ENCODE measurements around the gene SLC35C1. TPM values are rescaled to one million over a fixed set of nuclear protein-coding genes. Genes with fewer than 3 reads are reported as not detected.
"Not testable (repeated sequence)": the region's sequence is repeated elsewhere in the genome, so short reads cannot be mapped to it uniquely, and the experiment has no call there.

The SLC35C1 gene
- total RNA-seq, 1 donor from 2014 or later = 24.7 TPM

GRCh38 chr11:45832811-45833441 is 28.0 kb downstream of the SLC35C1 start:
- no peak for TF ChIP-seq CTCF (IDR thresholded peaks at IDR 0.05)
- H3K4me1 ChIP-seq = no peaks in the 10 kb centered on the region
- no peak overlapping the region for H3K27ac ChIP-seq
- H3K9me3 ChIP-seq = no peaks in the 10 kb centered on the region
- no peak overlapping the region for H3K4me3 ChIP-seq
- no peak for DNase-seq
- H3K27me3 ChIP-seq (ENCODE audit: low read depth) = no peaks in the 10 kb centered on the region
- H3K36me3 ChIP-seq = no peaks in the 10 kb centered on the region
- intact Hi-C loops (cut with DNase I) = no loop called here
- ATAC-seq = no peak

- no peak for TF ChIP-seq CTCF (IDR thresholded peaks at IDR 0.05)
- ATAC-seq (no peak), DNase-seq (no peak)
- intact Hi-C loops (cut with DNase I) = no loop called here
- H3K36me3 ChIP-seq = no peaks in the 10 kb centered on the region
- H3K4me3 ChIP-seq = no peak overlapping the region
- H3K27ac ChIP-seq = no peak overlapping the region
- H3K27me3 ChIP-seq (ENCODE audit: low read depth) = no peaks in the 10 kb centered on the region
- no peaks in the 10 kb centered on the region for H3K9me3 ChIP-seq
- H3K4me1 ChIP-seq = no peaks in the 10 kb centered on the region
Observed at GRCh38 chr11:45833761-45834160, 28.8 kb downstream of the SLC35C1 start.

GRCh38 chr11:45834298-45834756 is 29.4 kb downstream of the SLC35C1 start:
- ATAC-seq = peak; percentile 31 to 64
- no peak for DNase-seq

GRCh38 chr11:45839204-45839603 is 34.3 kb downstream of the SLC35C1 start:
- H3K27ac ChIP-seq = no peak overlapping the region
- H3K9me3 ChIP-seq = no peaks in the 10 kb centered on the region
- intact Hi-C loops (cut with DNase I) = no loop called here
- DNase-seq = no peak
- no peaks in the 10 kb centered on the region for H3K4me1 ChIP-seq
- TF ChIP-seq CTCF (IDR thresholded peaks at IDR 0.05) = no peak
- H3K4me3 ChIP-seq = no peak overlapping the region
- no peaks in the 10 kb centered on the region for H3K27me3 ChIP-seq (ENCODE audit: low read depth)
- no peaks in the 10 kb centered on the region for H3K36me3 ChIP-seq
- no peak for ATAC-seq

More at GRCh38 chr11:45834298-45834756, 29.4 kb downstream of the SLC35C1 start:
- Histone ChIP-seq H3K9me3 (no peaks in the 10 kb centered on the region), H3K4me1 (no peaks in the 10 kb centered on the region), H3K36me3 (no peaks in the 10 kb centered on the region), H3K27me3 (ENCODE audit: low read depth) (no peaks in the 10 kb centered on the region), H3K27ac (no peak overlapping the region), H3K4me3 (no peak overlapping the region)
- intact Hi-C loops (cut with DNase I) = no loop called here
- TF ChIP-seq CTCF (IDR thresholded peaks at IDR 0.05) = no peak

- H3K4me3 ChIP-seq; intact Hi-C loops (cut with DNase I); H3K27me3 ChIP-seq (ENCODE audit: low read depth); H3K36me3 ChIP-seq; DNase-seq; ATAC-seq; H3K9me3 ChIP-seq; H3K27ac ChIP-seq; H3K4me1 ChIP-seq: not testable (repeated sequence)
Observed at GRCh38 chr11:45840251-45840650, 35.3 kb downstream of the SLC35C1 start.

GRCh38 chr11:45843158-45843924 is 38.4 kb downstream of the SLC35C1 start:
- Histone ChIP-seq H3K4me1 (peaks cover 15% of the 10 kb centered on the region), H3K27me3 (ENCODE audit: low read depth) (no peaks in the 10 kb centered on the region), H3K36me3 (no peaks in the 10 kb centered on the region), H3K4me3 (no peak overlapping the region), H3K9me3 (no peaks in the 10 kb centered on the region), H3K27ac (peak overlapping the region; percentile 76)
- DNase-seq = peak; percentile 95
- peak; percentile 65 to 78 for ATAC-seq
- intact Hi-C loops (cut with DNase I) = no loop called here
- peak; percentile 91 for TF ChIP-seq CTCF (IDR thresholded peaks at IDR 0.05)

Data from lower lobe of right lung (tissue), 2 donors.